B cell (primary cell): ENCODE results near the gene PALD1. TPM values are rescaled to one million over a fixed set of nuclear protein-coding genes. Genes with fewer than 3 reads are reported as not detected.

Experiments used
- ATAC-seq: fragments of 200-7000 bp; cut with Tn5 transposase; one replicate; pipeline ENCODE4 v1.10.0; 2021; ENCODE audit warnings: low read depth, mild to moderate bottlenecking, moderate number of reproducible peaks, moderate library complexity
- CTCF ChIA-PET: fragments of 350-600 bp; sonication (Branson Sonifier 250); formaldehyde crosslinking; loops from one replicate; lab custom pipeline; 2021; ENCODE audit warnings: antibody characterized with exemption, inconsistent platforms; lab: Charles Lee
- POLR2A ChIA-PET: fragments of 350-600 bp; sonication (Branson Sonifier 250); formaldehyde crosslinking; loops from one replicate; lab custom pipeline; 2021; ENCODE audit warnings: antibody characterized with exemption; lab: Charles Lee
- DNase-seq: peaks from one replicate; pipeline ENCODE4 v3.0.0; 2013
- H2AFZ ChIP-seq: 2 replicates; pipeline ENCODE4 v1.6.1; 2012; ENCODE audit warnings: mild to moderate bottlenecking, low read depth, low read length; ENCODE audit not compliant: insufficient read depth, poor library complexity, severe bottlenecking
- H3K27ac ChIP-seq, 2 donors: 1 replicate in 1 of 2; 2 replicates in 1 of 2; pipeline ENCODE4 v1.5.1; 2012 to 2013; ENCODE audit warnings: low read length in 2 of 2, mild to moderate bottlenecking in 2 of 2, moderate library complexity in 1 of 2
- H3K27me3 ChIP-seq, 4 experiments: fragments of 200-600 bp in 1 of 4; sonication (generic) in 1 of 4; replicated peaks in 1 of 4; 1 replicate in 2 of 4; 2 replicates in 2 of 4; pipeline versions ENCODE4 v1.6.1 to v1.7.0; 2013 to 2016; ENCODE audit warnings: low read length in 3 of 4, mild to moderate bottlenecking in 2 of 4, mixed read lengths in 1 of 4, moderate library complexity in 1 of 4; ENCODE audit not compliant: insufficient read depth in 4 of 4, control insufficient read depth in 3 of 4; ENCODE audit errors: control extremely low read depth in 1 of 4
- H3K36me3 ChIP-seq, 2 experiments: replicated peaks in 1 of 2; 1 replicate in 1 of 2; 2 replicates in 1 of 2; pipeline versions ENCODE4 v1.6.1 to v1.7.1; 2013; ENCODE audit warnings: low read length in 1 of 2; ENCODE audit not compliant: insufficient read depth in 2 of 2, control insufficient read depth in 1 of 2; ENCODE audit errors: control extremely low read depth in 1 of 2, extremely low read depth in 1 of 2
- H3K4me1 ChIP-seq, 2 donors: fragments of 200-600 bp in 1 of 2; sonication (generic) in 1 of 2; 1 replicate in 1 of 2; 2 replicates in 1 of 2; pipeline versions ENCODE4 v1.5.1 to v1.6.1; 2013 to 2017; ENCODE audit warnings: low read length in 2 of 2; ENCODE audit not compliant: control insufficient read depth in 2 of 2, insufficient read depth in 2 of 2
- H3K4me2 ChIP-seq: replicated peaks from 2 replicates; pipeline ENCODE3; 2012; ENCODE audit warnings: mild to moderate bottlenecking, low read depth, low read length; ENCODE audit not compliant: poor library complexity, severe bottlenecking
- H3K4me3 ChIP-seq, 5 experiments: fragments of 200-600 bp in 1 of 5; sonication (generic) in 1 of 5; 1 replicate in 3 of 5; 2 replicates in 2 of 5; pipeline versions ENCODE4 v1.5.1 to v1.7.0; 2011 to 2016; ENCODE audit warnings: low read length in 4 of 5, mild to moderate bottlenecking in 4 of 5, low read depth in 2 of 5, control low read depth in 1 of 5, moderate library complexity in 1 of 5; ENCODE audit not compliant: insufficient read depth in 1 of 5; ENCODE audit errors: control extremely low read depth in 1 of 5, extremely low read depth in 1 of 5
- H3K79me2 ChIP-seq: fragments of 200-600 bp; sonication (generic); one replicate; pipeline ENCODE4 v1.6.0; 2016; ENCODE audit warnings: low read length; ENCODE audit not compliant: control insufficient read depth, insufficient read depth
- H3K9ac ChIP-seq: fragments of 200-600 bp; sonication (generic); 2 replicates; pipeline ENCODE4 v1.6.1; 2017; ENCODE audit warnings: mild to moderate bottlenecking, low read length, moderate library complexity
- H3K9me3 ChIP-seq, 3 donors: one replicate each; pipeline versions ENCODE4 v1.6.1 to v1.7.1; 2013; ENCODE audit warnings: low read length in 2 of 3; ENCODE audit not compliant: control insufficient read depth in 2 of 3, insufficient read depth in 1 of 3; ENCODE audit errors: control extremely low read depth in 1 of 3
- H4K20me1 ChIP-seq: 2 replicates; pipeline ENCODE4 v1.6.0; 2012; ENCODE audit warnings: mild to moderate bottlenecking, low read length; ENCODE audit not compliant: insufficient read depth, control insufficient read depth, poor library complexity, severe bottlenecking
- H3K27ac Mint-ChIP-seq: one replicate; pipeline ENCODE4 v1.8.0; 2021; ENCODE audit warnings: mixed read lengths
- H3K27me3 Mint-ChIP-seq: one replicate; pipeline ENCODE4 v1.8.0; 2021; ENCODE audit warnings: mixed read lengths
- H3K4me1 Mint-ChIP-seq: one replicate; pipeline ENCODE4 v1.8.0; 2021; ENCODE audit warnings: mixed read lengths
- H3K4me3 Mint-ChIP-seq: one replicate; pipeline ENCODE4 v1.8.0; 2021; ENCODE audit warnings: mixed read lengths
- H3K9me3 Mint-ChIP-seq: one replicate; pipeline ENCODE4 v1.8.0; 2022; ENCODE audit warnings: mixed read lengths; ENCODE audit not compliant: insufficient read depth
- CTCF ChIP-seq: fragments of 200-600 bp; IDR thresholded peaks from one replicate; pipeline ENCODE4 v1.8.0; 2022; ENCODE audit warnings: antibody characterized with exemption, mild to moderate bottlenecking
- EZH2 ChIP-seq: IDR thresholded peaks from 2 replicates; pipeline ENCODE4 v1.6.1; 2012; ENCODE audit warnings: borderline replicate concordance, low read depth, mild to moderate bottlenecking, moderate library complexity, low read length; ENCODE audit not compliant: insufficient read depth, poor library complexity, severe bottlenecking
- WGBS: methylation state at CpG from one replicate; pipeline ENCODE4 v1.1.5; 2013; ENCODE audit warnings: missing lambda C conversion rate; ENCODE audit not compliant: insufficient coverage; 5-methylcytosine and 5-hydroxymethylcytosine counted together
- intact Hi-C: fragments of 100-400 bp; cut with micrococcal nuclease; formaldehyde crosslinking; loops from one replicate; pipeline ENCODE4 v1.10.0; 2022
- polyA plus RNA-seq: library from polyadenylated mRNA; depleted of rRNA; stranded (reverse); fragments of >200 nt; gene quantifications from 2 replicates; pipeline ENCODE4 v1.2.3, GENCODE V29; 2012
- total RNA-seq, 2 donors: library from RNA; stranded (reverse); fragments of 120-200 nt in 1 of 2; gene quantifications; 1 replicate in 1 of 2; 2 replicates in 1 of 2; pipeline versions ENCODE4 v1.2.3 to v1.2.4, GENCODE V29; 2013 to 2022

PALD1 gene
- total and polyA plus RNA-seq, 2 donors (not counting 1 experiment from before 2014, with no cell fraction given) = 2.2 to 2.8 TPM

GRCh38 chr10:70558295-70558694 lies 79.7 kb downstream of the PALD1 start:
- Histone ChIP-seq H3K4me3 (no peak overlapping the region), H3K4me2 (no peak overlapping the region), H3K36me3 (no peaks in the 10 kb centered on the region), H3K79me2 (no peaks in the 10 kb centered on the region), H3K9ac (no peak overlapping the region), H3K27ac (no peak overlapping the region), H2AFZ (no peak overlapping the region), H4K20me1 (no peaks in the 10 kb centered on the region), H3K4me1 (peaks cover 0 to 8% of the 10 kb centered on the region in 2 donors), H3K9me3 (no peaks in the 10 kb centered on the region), H3K27me3 (no peaks in the 10 kb centered on the region)
- 95% methylated on average over 9 of the region's 11 CpGs for WGBS
- ChIA-PET CTCF (interaction anchor here (0.9 to 1.8 kb wide), 5 partner anchors 9 to 323 kb away, joined by 3 to 8 read pairs (median 5); no protein-coding TSS in a partner anchor), POLR2A (no interaction called here)
- H3K27ac Mint-ChIP-seq = no peak overlapping the region
- TF ChIP-seq EZH2 = no peak
- TF ChIP-seq CTCF = no peak
- intact Hi-C loops = loop anchor here (10.0 kb wide), 1 partner anchor 257 kb away; the partner anchor contains the start of gene SGPL1
- DNase-seq (no peak), ATAC-seq (no peak)
- H3K4me1 Mint-ChIP-seq = peaks cover 20% of the 10 kb centered on the region
- H3K9me3 Mint-ChIP-seq = no peaks in the 10 kb centered on the region
- no peak overlapping the region for H3K4me3 Mint-ChIP-seq
- no peaks in the 10 kb centered on the region for H3K27me3 Mint-ChIP-seq
